ENCODE results near the gene CGB5. TPM values are rescaled to one million over a fixed set of nuclear protein-coding genes. Genes with fewer than 3 reads are reported as not detected.
"Not testable (repeated sequence)": the region's sequence is repeated elsewhere in the genome, so short reads cannot be mapped to it uniquely, and the experiment has no call there.

Gene CGB5
- not detected for total RNA-seq

GRCh38 chr19:49043548-49043947 lies at the start of gene CGB5:
Gene CGB5 (plus strand): TSS chr19:49043848. CDS start chr19:49044210, 362 bp downstream.
- not testable (repeated sequence) for H3K4me1 ChIP-seq (ENCODE audit: control insufficient read depth in 3 of 3, insufficient read depth in 3 of 3, low read length in 3 of 3)

DNA sequence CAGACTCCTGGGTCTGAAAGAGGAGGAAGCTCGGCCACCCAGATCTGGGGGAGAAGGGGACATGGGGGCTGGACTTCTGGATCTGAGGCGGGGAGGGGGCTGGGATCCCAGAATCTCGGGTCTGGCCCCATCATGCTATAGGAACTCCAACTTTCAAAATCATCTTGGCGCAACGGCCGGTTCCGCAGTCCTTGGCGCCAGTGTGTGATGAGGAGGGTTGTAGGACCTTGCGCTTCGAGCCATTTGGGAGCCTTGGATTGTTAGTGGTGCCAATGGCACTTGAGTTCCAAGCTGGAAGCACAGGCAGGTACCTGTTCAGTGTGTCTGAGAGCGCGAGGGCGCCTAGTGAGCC lies 49.6 kb upstream of the CGB5 start:
- Histone ChIP-seq H3K36me3 (ENCODE audit: control insufficient read depth in 3 of 3, insufficient read depth in 3 of 3, low read length in 3 of 3) (peaks cover 0 to 18% (median 9%) of the 10 kb centered on the region in 3 donors), H3K9me3 (ENCODE audit: control insufficient read depth in 3 of 3, low read length in 3 of 3) (no peaks in the 10 kb centered on the region), H3K27ac (ENCODE audit: low read depth, low read length) (peak overlapping the region; percentile 98), H3K4me3 (ENCODE audit: low read length in 3 of 3) (peak overlapping the region; percentile 91 to 98 (median 97)), H3K9ac (ENCODE audit: low read depth in 1 of 3, low read length in 3 of 3) (peak overlapping the region; percentile 82 to 89 (median 84)), H3K4me1 (ENCODE audit: control insufficient read depth in 3 of 3, insufficient read depth in 3 of 3, low read length in 3 of 3) (peaks cover 41 to 54% (median 47%) of the 10 kb centered on the region in 3 donors), H3K27me3 (ENCODE audit: control insufficient read depth in 3 of 3, insufficient read depth in 3 of 3, low read length in 3 of 3) (no peaks in the 10 kb centered on the region)

More at GRCh38 chr19:49043548-49043947, at the start of gene CGB5:
- not testable (repeated sequence) for H3K9ac ChIP-seq (ENCODE audit: low read depth in 1 of 3, low read length in 3 of 3); H3K4me3 ChIP-seq (ENCODE audit: low read length in 3 of 3); H3K36me3 ChIP-seq (ENCODE audit: control insufficient read depth in 3 of 3, insufficient read depth in 3 of 3, low read length in 3 of 3); H3K27ac ChIP-seq (ENCODE audit: low read depth, low read length); H3K9me3 ChIP-seq (ENCODE audit: control insufficient read depth in 3 of 3, low read length in 3 of 3); H3K27me3 ChIP-seq (ENCODE audit: control insufficient read depth in 3 of 3, insufficient read depth in 3 of 3, low read length in 3 of 3)

- H3K4me3 ChIP-seq (ENCODE audit: low read length in 3 of 3), result no peak overlapping the region
- H3K27ac ChIP-seq (ENCODE audit: low read depth, low read length), result peak overlapping the region; percentile 30
- no peaks in the 10 kb centered on the region for H3K27me3 ChIP-seq (ENCODE audit: control insufficient read depth in 3 of 3, insufficient read depth in 3 of 3, low read length in 3 of 3)
- H3K36me3 ChIP-seq (ENCODE audit: control insufficient read depth in 3 of 3, insufficient read depth in 3 of 3, low read length in 3 of 3), result peaks cover 0 to 4% (median 4%) of the 10 kb centered on the region in 3 donors
- peaks cover 12 to 29% (median 26%) of the 10 kb centered on the region in 3 donors for H3K4me1 ChIP-seq (ENCODE audit: control insufficient read depth in 3 of 3, insufficient read depth in 3 of 3, low read length in 3 of 3)
- H3K9me3 ChIP-seq (ENCODE audit: control insufficient read depth in 3 of 3, low read length in 3 of 3), result no peaks in the 10 kb centered on the region
- H3K9ac ChIP-seq (ENCODE audit: low read depth in 1 of 3, low read length in 3 of 3), result peak overlapping the region in 1 of 3 donors; percentile 40
Measured at GRCh38 chr19:48997972-48998371, 45.7 kb upstream of the CGB5 start.

DNA sequence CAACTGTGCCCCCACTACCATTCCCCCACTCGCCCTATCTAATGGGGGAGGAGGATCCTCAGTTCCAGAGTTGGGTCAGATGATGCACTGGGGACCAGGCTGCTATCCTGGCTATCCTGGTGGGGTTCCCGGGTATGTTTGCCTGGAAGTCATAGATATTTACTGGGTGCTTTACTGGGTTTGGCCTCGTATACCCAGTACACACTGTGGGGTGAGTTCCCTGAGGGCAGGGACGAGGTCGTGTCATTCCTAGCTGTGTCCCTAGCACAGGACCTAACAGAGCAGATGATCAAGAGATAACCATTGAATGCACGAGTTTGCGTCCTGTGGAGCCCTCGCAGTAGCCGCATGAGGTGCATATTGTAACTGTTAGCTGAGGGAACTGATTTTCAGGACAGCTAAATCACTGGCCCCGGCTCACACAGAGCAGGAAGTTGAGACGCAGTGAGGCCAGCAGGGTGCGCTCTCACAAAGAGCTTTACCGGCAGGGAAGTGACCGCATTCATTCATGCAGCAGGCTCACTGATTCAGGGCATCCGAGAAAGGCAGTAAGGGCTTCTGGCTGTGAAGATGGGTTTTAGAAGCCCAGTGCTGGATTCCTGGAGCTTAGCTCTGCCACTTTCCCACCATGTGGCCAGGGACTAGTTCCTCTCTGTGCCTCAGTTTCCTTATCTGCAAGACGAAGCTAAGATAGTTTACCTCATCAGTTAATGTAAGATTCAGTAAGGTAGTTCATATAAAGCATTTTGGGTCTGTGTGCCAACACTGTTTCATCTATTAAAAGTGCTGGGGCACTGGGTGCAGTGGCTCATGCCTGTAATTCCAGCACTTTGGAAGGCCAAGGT lies 43.9 kb upstream of the CGB5 start:
- H3K27ac ChIP-seq (ENCODE audit: low read depth, low read length), result no peak overlapping the region
- peaks cover 11 to 15% (median 11%) of the 10 kb centered on the region in 3 donors for H3K36me3 ChIP-seq (ENCODE audit: control insufficient read depth in 3 of 3, insufficient read depth in 3 of 3, low read length in 3 of 3)
- no peaks in the 10 kb centered on the region for H3K27me3 ChIP-seq (ENCODE audit: control insufficient read depth in 3 of 3, insufficient read depth in 3 of 3, low read length in 3 of 3)
- H3K4me3 ChIP-seq (ENCODE audit: low read length in 3 of 3), result no peak overlapping the region
- H3K9ac ChIP-seq (ENCODE audit: low read depth in 1 of 3, low read length in 3 of 3), result peak overlapping the region in 1 of 3 donors; percentile 45
- H3K9me3 ChIP-seq (ENCODE audit: control insufficient read depth in 3 of 3, low read length in 3 of 3), result no peaks in the 10 kb centered on the region
- H3K4me1 ChIP-seq (ENCODE audit: control insufficient read depth in 3 of 3, insufficient read depth in 3 of 3, low read length in 3 of 3), result peaks cover 5 to 19% (median 16%) of the 10 kb centered on the region in 3 donors

DNA sequence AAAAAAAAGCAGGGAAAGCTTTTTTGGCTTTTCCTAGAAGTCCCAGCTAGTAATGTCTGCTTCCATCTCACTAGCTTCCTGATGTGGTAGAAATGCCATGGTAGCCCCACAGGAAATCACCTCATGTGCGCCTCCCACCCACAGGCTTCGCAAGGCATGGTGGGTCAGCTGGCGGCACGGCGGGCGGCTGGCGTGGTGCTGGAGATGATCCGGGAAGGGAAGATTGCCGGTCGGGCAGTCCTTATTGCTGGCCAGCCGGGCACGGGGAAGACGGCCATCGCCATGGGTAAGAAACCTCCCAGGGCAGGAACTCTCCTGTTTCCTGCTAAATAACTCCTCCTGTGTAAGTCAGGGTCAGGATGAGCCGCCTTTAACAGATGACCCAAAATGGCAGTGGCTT lies 39.5 kb upstream of the CGB5 start:
- no peak overlapping the region for H3K4me3 ChIP-seq (ENCODE audit: low read length in 3 of 3)

GRCh38 chr19:49004964-49005614 lies 38.6 kb upstream of the CGB5 start:
- Histone ChIP-seq H3K27me3 (ENCODE audit: control insufficient read depth in 3 of 3, insufficient read depth in 3 of 3, low read length in 3 of 3) (no peaks in the 10 kb centered on the region), H3K4me1 (ENCODE audit: control insufficient read depth in 3 of 3, insufficient read depth in 3 of 3, low read length in 3 of 3) (no peaks in the 10 kb centered on the region), H3K9me3 (ENCODE audit: control insufficient read depth in 3 of 3, low read length in 3 of 3) (no peaks in the 10 kb centered on the region), H3K4me3 (ENCODE audit: low read length in 3 of 3) (no peak overlapping the region), H3K36me3 (ENCODE audit: control insufficient read depth in 3 of 3, insufficient read depth in 3 of 3, low read length in 3 of 3) (peaks cover 40 to 48% (median 40%) of the 10 kb centered on the region in 3 donors), H3K27ac (ENCODE audit: low read depth, low read length) (no peak overlapping the region), H3K9ac (ENCODE audit: low read depth in 1 of 3, low read length in 3 of 3) (no peak overlapping the region)

More for the DNA sequence above, 39.5 kb upstream of the CGB5 start:
- Histone ChIP-seq H3K4me1 (ENCODE audit: control insufficient read depth in 3 of 3, insufficient read depth in 3 of 3, low read length in 3 of 3) (peaks cover 0 to 8% (median 3%) of the 10 kb centered on the region in 3 donors), H3K27ac (ENCODE audit: low read depth, low read length) (no peak overlapping the region), H3K36me3 (ENCODE audit: control insufficient read depth in 3 of 3, insufficient read depth in 3 of 3, low read length in 3 of 3) (peaks cover 34 to 41% (median 36%) of the 10 kb centered on the region in 3 donors), H3K27me3 (ENCODE audit: control insufficient read depth in 3 of 3, insufficient read depth in 3 of 3, low read length in 3 of 3) (no peaks in the 10 kb centered on the region), H3K9ac (ENCODE audit: low read depth in 1 of 3, low read length in 3 of 3) (no peak overlapping the region), H3K9me3 (ENCODE audit: control insufficient read depth in 3 of 3, low read length in 3 of 3) (no peaks in the 10 kb centered on the region)

DNA sequence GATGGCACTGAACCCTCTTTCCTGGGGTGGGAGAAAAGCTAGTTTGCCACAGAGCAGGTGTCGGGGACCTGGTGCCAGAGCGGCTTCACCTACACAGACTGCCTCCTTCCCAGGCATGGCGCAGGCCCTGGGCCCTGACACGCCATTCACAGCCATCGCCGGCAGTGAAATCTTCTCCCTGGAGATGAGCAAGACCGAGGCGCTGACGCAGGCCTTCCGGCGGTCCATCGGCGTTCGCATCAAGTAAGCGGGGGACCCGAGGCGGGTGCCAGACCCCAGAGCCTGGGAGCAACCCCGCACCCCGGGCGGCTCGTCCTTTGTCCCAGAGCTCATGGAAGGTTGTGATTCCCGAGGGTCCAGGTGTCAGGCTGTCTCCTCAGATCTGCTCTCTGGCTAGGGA lies 36.7 kb upstream of the CGB5 start:
- Histone ChIP-seq H3K27ac (ENCODE audit: low read depth, low read length) (no peak overlapping the region), H3K9me3 (ENCODE audit: control insufficient read depth in 3 of 3, low read length in 3 of 3) (no peaks in the 10 kb centered on the region), H3K27me3 (ENCODE audit: control insufficient read depth in 3 of 3, insufficient read depth in 3 of 3, low read length in 3 of 3) (no peaks in the 10 kb centered on the region), H3K4me1 (ENCODE audit: control insufficient read depth in 3 of 3, insufficient read depth in 3 of 3, low read length in 3 of 3) (no peaks in the 10 kb centered on the region), H3K36me3 (ENCODE audit: control insufficient read depth in 3 of 3, insufficient read depth in 3 of 3, low read length in 3 of 3) (peaks cover 52 to 61% (median 56%) of the 10 kb centered on the region in 3 donors), H3K9ac (ENCODE audit: low read depth in 1 of 3, low read length in 3 of 3) (no peak overlapping the region), H3K4me3 (ENCODE audit: low read length in 3 of 3) (no peak overlapping the region)

DNA sequence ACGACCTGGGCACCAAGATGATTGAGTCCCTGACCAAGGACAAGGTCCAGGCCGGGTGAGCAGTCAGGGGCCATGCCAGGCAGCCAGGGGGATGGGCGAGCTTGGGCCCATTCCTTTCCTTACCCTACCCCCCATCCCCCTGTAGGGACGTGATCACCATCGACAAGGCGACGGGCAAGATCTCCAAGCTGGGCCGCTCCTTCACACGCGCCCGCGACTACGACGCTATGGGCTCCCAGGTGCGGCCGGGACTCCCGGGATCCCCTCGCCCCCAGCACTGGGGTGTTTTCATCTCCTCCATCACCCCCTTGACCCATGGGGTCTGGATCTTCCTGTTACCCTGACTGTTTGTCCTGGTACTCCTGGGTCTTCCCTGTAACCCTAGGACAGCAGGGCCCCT lies 33.8 kb upstream of the CGB5 start:
- Histone ChIP-seq H3K36me3 (ENCODE audit: control insufficient read depth in 3 of 3, insufficient read depth in 3 of 3, low read length in 3 of 3) (peaks cover 53 to 63% (median 59%) of the 10 kb centered on the region in 3 donors), H3K9ac (ENCODE audit: low read depth in 1 of 3, low read length in 3 of 3) (no peak overlapping the region), H3K4me1 (ENCODE audit: control insufficient read depth in 3 of 3, insufficient read depth in 3 of 3, low read length in 3 of 3) (no peaks in the 10 kb centered on the region), H3K27ac (ENCODE audit: low read depth, low read length) (no peak overlapping the region), H3K9me3 (ENCODE audit: control insufficient read depth in 3 of 3, low read length in 3 of 3) (no peaks in the 10 kb centered on the region), H3K4me3 (ENCODE audit: low read length in 3 of 3) (no peak overlapping the region), H3K27me3 (ENCODE audit: control insufficient read depth in 3 of 3, insufficient read depth in 3 of 3, low read length in 3 of 3) (no peaks in the 10 kb centered on the region)

DNA sequence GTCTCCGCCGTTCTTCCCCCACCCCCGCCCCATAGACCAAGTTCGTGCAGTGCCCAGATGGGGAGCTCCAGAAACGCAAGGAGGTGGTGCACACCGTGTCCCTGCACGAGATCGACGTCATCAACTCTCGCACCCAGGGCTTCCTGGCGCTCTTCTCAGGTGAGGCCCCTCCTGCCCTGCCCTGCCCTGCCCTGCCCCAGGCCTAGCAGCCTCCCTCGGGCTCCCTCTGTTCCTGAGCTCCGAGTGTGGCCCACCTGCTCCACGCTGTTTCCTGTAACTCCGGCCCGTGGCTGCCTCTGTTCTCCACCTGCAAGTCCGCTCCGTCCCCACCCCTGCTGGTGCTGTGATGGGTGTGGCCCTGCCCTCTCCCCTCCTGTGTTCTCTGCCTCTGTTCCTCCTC lies 33.2 kb upstream of the CGB5 start:
- Histone ChIP-seq H3K4me1 (ENCODE audit: control insufficient read depth in 3 of 3, insufficient read depth in 3 of 3, low read length in 3 of 3) (no peaks in the 10 kb centered on the region), H3K9ac (ENCODE audit: low read depth in 1 of 3, low read length in 3 of 3) (no peak overlapping the region), H3K36me3 (ENCODE audit: control insufficient read depth in 3 of 3, insufficient read depth in 3 of 3, low read length in 3 of 3) (peaks cover 53 to 63% (median 60%) of the 10 kb centered on the region in 3 donors), H3K27ac (ENCODE audit: low read depth, low read length) (no peak overlapping the region), H3K9me3 (ENCODE audit: control insufficient read depth in 3 of 3, low read length in 3 of 3) (no peaks in the 10 kb centered on the region), H3K27me3 (ENCODE audit: control insufficient read depth in 3 of 3, insufficient read depth in 3 of 3, low read length in 3 of 3) (no peaks in the 10 kb centered on the region), H3K4me3 (ENCODE audit: low read length in 3 of 3) (no peak overlapping the region)

DNA sequence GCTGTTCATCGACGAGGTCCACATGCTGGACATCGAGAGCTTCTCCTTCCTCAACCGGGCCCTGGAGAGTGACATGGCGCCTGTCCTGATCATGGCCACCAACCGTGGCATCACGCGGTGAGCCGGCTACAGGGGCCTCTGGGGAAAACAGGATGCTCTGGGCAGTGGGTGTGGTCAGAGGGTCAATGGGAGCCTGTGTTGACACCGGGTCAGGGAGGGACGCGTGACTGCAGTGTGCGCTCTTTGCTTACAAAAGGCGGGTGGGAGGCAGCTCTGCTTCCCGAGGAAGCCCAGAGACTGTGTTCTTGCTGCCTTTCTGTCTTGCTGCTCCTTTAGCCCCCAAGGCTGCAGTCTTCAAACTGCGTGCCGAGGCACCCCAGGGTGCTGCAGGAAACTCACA lies 32.5 kb upstream of the CGB5 start:
- H3K4me1 ChIP-seq (ENCODE audit: control insufficient read depth in 3 of 3, insufficient read depth in 3 of 3, low read length in 3 of 3), result no peaks in the 10 kb centered on the region
- H3K27ac ChIP-seq (ENCODE audit: low read depth, low read length), result no peak overlapping the region
- no peak overlapping the region for H3K9ac ChIP-seq (ENCODE audit: low read depth in 1 of 3, low read length in 3 of 3)
- no peaks in the 10 kb centered on the region for H3K27me3 ChIP-seq (ENCODE audit: control insufficient read depth in 3 of 3, insufficient read depth in 3 of 3, low read length in 3 of 3)
- no peaks in the 10 kb centered on the region for H3K9me3 ChIP-seq (ENCODE audit: control insufficient read depth in 3 of 3, low read length in 3 of 3)
- peaks cover 53 to 67% (median 62%) of the 10 kb centered on the region in 3 donors for H3K36me3 ChIP-seq (ENCODE audit: control insufficient read depth in 3 of 3, insufficient read depth in 3 of 3, low read length in 3 of 3)
- no peak overlapping the region for H3K4me3 ChIP-seq (ENCODE audit: low read length in 3 of 3)

Measured in skeletal muscle tissue (tissue), 4 donors.